ENCODE measurements around the gene RBM47. TPM values are rescaled to one million over a fixed set of nuclear protein-coding genes. Genes with fewer than 3 reads are reported as not detected.

The RBM47 gene
- total RNA-seq, 1 donor, result 2.2 TPM

GRCh38 chr4:40573593-40574311 lies 55.9 kb downstream of the RBM47 start:
- TF ChIP-seq CTCF (IDR thresholded peaks at IDR 0.05; ENCODE audit: extremely low read depth, low read depth, low read length), result no peak
- Histone ChIP-seq H3K36me3 (ENCODE audit: insufficient read depth, low read length) (no peaks in the 10 kb centered on the region), H3K4me1 (ENCODE audit: insufficient read depth, low read length) (peaks cover 25% of the 10 kb centered on the region), H2AFZ (ENCODE audit: low read length) (no peak overlapping the region), H3K9me3 (ENCODE audit: low read depth, low read length) (no peaks in the 10 kb centered on the region), H3K79me2 (ENCODE audit: insufficient read depth, low read length) (no peaks in the 10 kb centered on the region), H3K4me3 (ENCODE audit: insufficient read depth, low read length) (no peak overlapping the region), H4K20me1 (ENCODE audit: insufficient read depth, low read length) (no peaks in the 10 kb centered on the region), H3K27me3 (ENCODE audit: insufficient read depth, low read length) (no peaks in the 10 kb centered on the region), H3K4me2 (ENCODE audit: insufficient read depth, low read length) (no peak overlapping the region), H3K27ac (ENCODE audit: low read depth, low read length) (no peak overlapping the region)
- no peak for DNase-seq (ENCODE audit: insufficient read length, low spot score, missing footprints)

- Histone ChIP-seq H3K79me2 (ENCODE audit: insufficient read depth, low read length) (no peaks in the 10 kb centered on the region), H2AFZ (ENCODE audit: low read length) (no peak overlapping the region), H3K4me1 (ENCODE audit: insufficient read depth, low read length) (peaks cover 25% of the 10 kb centered on the region), H3K9me3 (ENCODE audit: low read depth, low read length) (no peaks in the 10 kb centered on the region), H3K36me3 (ENCODE audit: insufficient read depth, low read length) (no peaks in the 10 kb centered on the region), H3K27me3 (ENCODE audit: insufficient read depth, low read length) (no peaks in the 10 kb centered on the region), H3K4me3 (ENCODE audit: insufficient read depth, low read length) (no peak overlapping the region), H3K27ac (ENCODE audit: low read depth, low read length) (no peak overlapping the region), H4K20me1 (ENCODE audit: insufficient read depth, low read length) (no peaks in the 10 kb centered on the region), H3K4me2 (ENCODE audit: insufficient read depth, low read length) (no peak overlapping the region)
- no peak for DNase-seq (ENCODE audit: insufficient read length, low spot score, missing footprints)
- no peak for TF ChIP-seq CTCF (IDR thresholded peaks at IDR 0.05; ENCODE audit: extremely low read depth, low read depth, low read length)
These were observed 56.9 kb downstream of the RBM47 start for GRCh38 chr4:40572692-40573310.

GRCh38 chr4:40571208-40571607 lies 58.5 kb downstream of the RBM47 start:
- no peak overlapping the region for H3K27ac ChIP-seq (ENCODE audit: low read depth, low read length)

More at GRCh38 chr4:40571208-40571607, 58.5 kb downstream of the RBM47 start:
- Histone ChIP-seq H3K79me2 (ENCODE audit: insufficient read depth, low read length) (no peaks in the 10 kb centered on the region), H3K4me2 (ENCODE audit: insufficient read depth, low read length) (no peak overlapping the region), H2AFZ (ENCODE audit: low read length) (no peak overlapping the region), H3K4me1 (ENCODE audit: insufficient read depth, low read length) (peaks cover 11% of the 10 kb centered on the region), H4K20me1 (ENCODE audit: insufficient read depth, low read length) (no peaks in the 10 kb centered on the region), H3K27me3 (ENCODE audit: insufficient read depth, low read length) (no peaks in the 10 kb centered on the region), H3K4me3 (ENCODE audit: insufficient read depth, low read length) (no peak overlapping the region), H3K9me3 (ENCODE audit: low read depth, low read length) (no peaks in the 10 kb centered on the region), H3K36me3 (ENCODE audit: insufficient read depth, low read length) (no peaks in the 10 kb centered on the region)
- DNase-seq (ENCODE audit: insufficient read length, low spot score, missing footprints), result no peak
- TF ChIP-seq CTCF (IDR thresholded peaks at IDR 0.05; ENCODE audit: extremely low read depth, low read depth, low read length), result no peak
